GM21723 (cell line): ENCODE results near the gene FIGN.

ENCODE experiments used
- ATAC-seq: cut with Tn5 transposase; IDR thresholded peaks from one replicate; pipeline ENCODE4 v1.9.1; 2021; ENCODE audit warnings: mild to moderate bottlenecking, moderate library complexity; ENCODE audit not compliant: unreplicated experiment

The FIGN gene

DNA sequence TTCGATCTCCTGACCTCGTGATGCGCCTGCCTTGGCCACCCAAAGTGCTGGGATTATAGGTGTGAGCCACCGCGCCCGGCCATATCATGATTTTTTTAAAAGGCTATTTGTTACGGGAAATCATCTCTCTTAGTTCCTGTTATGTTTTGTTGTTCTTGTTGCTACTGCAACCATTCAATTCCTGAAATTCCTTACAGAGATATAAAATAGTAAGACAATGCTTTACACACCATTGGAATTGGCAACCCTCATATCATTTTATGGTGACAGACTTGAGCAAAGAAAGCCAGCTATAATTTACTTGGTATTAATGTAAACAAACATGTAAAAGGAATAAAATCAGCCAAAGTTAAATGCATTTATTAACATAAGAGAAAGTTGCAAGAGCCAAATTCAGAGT is 163.0 kb downstream of the FIGN start:
- ATAC-seq: no peak

DNA sequence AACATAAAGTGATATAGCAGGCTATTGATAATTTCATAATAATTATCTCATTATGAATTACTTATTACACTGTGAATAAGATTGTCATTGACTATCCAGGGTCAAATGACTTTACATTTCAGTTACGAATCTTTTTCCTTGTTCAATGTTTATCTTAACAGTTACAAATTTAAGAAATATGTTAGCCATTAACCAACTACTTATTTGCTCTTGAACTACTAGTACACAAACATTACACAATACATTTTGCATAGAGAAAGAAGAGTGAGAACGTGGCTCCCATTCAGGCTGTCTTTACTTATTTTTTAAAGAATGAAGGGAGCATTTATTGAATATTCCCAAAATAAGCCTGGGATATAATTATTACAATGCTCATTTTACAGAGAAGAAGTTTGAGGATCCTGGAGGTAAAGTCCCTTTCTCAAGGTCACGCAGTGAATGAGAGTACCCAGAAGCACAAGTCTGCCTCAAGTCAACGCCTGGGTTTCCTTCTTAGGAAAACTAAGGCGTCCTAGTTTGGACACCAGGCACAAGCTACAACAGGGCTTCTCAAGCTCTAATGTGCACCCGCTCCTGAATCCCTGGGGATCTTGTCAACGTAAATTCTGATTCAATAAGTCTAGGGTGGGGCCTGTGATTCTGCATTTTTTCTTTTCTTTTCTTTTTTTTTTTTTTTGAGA is 164.2 kb downstream of the FIGN start:
- ATAC-seq: no peak

DNA sequence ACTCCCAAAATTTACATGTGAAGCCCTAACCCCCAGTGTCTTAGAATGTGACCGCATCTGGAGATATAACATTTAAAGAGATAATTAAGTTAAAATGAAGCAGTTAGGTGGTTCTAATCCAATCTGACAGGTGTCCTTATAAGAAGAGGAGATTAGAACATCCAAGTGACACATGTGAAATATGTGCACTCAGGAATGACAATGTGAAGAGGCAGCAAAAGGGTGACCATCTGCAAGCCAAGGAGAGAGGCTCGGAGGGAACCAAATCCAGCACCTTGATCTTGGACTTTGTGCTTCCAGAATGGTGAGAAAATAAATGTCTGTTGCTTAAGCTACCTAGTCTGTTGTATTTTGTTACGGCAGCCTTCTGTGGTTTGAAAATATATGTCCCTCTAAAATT is 165.4 kb downstream of the FIGN start:
- no peak for ATAC-seq

DNA sequence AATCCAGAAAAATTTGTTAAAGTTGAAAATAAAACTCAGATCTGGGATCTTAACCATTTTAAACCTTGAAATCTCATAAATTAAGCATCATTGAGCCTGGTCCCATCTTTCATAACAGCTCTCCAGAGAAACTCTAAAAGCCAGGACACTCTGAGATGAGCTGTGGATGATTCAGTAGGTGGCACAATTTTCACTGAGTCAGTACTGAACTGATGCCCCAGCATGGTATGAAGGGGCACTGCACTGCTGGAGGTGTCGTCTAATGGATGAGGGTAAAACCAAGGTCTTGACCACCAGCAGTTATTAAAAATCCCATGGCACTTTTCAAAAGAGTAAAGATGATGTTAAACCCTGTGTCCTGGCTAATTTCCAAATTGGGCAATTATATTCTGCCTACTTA is 170.6 kb downstream of the FIGN start:
- no peak for ATAC-seq

DNA sequence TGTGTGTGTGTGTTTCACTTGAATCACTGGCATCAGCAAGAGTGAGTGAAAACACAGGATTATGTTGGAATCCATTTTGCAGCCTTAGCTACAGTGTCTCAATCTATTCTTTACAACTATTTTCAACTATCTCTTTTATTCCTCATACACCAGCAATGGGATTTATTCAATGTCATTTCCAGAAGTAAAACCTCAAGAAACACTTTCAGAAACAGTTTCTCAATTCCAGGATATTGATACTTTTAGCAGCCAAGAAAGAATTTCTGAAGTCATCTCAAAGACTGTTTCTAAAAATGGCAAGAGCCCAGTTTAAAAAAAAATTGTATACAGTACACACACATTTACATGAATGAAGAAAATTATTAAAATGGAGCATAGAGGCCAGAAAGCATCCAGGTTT is 171.6 kb downstream of the FIGN start:
- ATAC-seq: no peak

DNA sequence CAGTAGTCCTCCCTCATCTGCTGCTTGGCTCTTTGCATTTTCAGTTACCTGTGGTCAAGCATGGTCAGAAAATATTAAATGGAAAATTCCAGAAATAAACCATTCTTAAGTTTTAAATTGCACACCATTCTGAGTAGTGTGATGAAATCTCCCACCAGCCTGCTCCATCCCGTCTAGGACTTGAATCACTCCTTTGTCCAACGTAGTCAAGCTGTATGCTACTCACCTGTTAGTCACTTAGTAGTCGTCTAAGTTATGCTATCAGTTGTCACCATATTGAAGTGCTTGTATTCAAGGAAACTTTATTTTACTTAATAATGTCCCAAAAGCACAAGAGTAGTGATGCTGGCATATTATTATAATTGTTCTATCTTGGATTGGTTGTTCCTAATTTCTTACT is 172.5 kb downstream of the FIGN start:
- no peak for ATAC-seq

DNA sequence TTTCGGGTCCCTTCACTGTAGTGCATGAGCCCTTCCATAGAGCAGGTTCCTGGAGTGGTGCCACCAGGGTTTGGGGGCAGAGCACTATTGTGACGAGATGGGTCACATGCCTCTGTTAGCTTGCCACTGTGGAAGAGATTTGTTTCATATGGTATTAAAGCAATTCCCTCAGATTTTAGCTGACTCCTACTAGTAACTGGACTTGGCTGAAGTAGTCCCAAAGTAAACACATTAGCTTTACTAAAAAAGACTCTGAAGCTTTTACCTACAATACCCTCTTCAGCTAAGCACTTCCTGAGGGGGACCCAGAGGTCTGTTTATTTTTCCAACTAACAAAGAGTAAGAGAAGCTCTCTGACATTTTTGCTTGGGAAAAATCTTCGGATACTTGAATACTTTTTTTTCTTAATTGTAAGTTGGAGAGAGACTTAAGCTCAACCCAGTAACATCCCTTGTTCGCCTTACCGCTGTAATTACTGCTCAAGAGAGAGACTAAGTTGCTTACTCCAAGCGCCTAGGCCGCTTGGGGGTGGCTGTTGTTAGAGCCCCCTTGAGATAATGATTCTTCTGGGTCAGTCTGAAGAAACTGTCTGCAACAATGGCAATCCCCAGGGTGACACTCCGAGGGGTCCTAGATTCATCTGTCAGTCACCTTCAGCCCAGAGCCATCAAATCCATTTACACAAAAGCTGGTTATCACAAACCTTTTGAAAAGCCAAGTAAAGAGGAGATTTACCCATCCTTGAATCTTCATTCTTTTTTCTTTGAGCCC is 177.4 kb downstream of the FIGN start:
- ATAC-seq: no peak

DNA sequence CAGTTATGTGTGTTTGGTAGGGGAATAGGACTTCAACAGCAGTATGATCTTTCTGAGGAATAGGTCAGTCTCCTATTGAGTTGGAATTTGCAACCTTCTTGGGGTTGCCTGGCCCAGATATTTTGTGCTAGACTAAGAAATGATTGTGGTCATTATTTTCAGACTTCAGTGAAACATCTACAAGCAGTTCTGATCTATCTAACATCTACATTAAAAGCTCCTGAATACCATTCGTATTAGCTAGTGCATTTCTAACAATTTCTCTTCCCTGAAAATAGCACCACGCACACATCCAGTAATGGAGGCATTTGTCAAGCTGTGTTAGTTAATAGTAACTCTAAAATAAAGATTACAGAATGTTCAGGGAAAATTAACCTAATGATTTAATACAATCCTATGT is 179.3 kb downstream of the FIGN start:
- ATAC-seq: no peak

DNA sequence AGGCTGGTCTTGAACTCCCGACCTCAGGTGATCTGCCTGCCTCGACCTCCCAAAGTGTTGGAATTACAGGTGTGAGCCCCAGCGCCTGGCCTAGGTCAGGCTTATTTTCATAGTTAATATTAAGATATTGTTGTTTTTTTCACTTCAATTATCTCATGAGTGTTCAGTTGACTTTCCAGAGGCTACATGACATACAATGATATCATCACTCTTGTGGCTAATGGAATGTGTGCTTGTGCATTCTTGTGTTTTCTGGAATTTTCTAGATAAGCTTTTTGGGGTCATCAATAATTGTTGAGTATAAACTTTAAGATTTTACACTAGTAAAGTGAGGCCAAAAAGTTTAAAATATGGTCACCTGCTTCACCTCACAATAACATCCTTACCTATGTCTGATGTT is 180.9 kb downstream of the FIGN start:
- no peak for ATAC-seq

DNA sequence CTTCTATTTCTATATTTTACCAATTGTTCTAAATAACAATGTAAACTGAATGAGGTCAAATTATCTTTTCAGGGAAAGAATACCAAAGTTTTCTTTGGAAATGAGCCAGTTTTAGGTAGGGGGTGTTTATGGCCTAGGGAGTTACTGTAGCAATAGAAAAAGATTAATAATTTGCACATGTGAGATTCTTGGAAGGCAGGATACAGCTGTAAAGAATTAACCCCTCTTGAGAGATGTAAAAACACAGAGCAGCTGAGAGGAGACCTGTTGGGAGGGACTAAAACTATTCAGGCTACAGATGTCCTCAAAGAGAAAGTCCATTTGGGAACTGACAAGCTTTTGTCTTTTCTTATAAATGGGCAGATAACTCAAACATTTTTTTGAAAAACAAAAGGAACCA is 182.2 kb downstream of the FIGN start:
- no peak for ATAC-seq

DNA sequence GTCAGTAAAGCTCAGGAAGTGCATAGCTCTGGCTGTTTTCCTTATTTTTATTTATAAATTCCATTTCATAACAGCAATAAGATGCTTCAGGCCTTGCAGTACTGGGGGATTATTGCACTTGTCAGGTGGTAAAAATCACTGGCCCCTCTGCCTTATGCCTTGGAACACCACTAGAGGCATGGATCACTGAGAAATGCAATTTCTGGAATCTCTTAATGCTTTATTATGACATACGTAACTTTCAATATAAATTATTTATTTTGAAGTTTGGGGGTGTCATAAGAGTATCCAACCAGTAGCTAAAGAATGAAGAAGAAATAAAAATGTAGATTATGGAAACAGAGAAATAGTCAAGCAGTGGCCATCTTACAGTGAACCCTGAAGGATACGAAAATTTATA is 183.1 kb downstream of the FIGN start:
- ATAC-seq: no peak

DNA sequence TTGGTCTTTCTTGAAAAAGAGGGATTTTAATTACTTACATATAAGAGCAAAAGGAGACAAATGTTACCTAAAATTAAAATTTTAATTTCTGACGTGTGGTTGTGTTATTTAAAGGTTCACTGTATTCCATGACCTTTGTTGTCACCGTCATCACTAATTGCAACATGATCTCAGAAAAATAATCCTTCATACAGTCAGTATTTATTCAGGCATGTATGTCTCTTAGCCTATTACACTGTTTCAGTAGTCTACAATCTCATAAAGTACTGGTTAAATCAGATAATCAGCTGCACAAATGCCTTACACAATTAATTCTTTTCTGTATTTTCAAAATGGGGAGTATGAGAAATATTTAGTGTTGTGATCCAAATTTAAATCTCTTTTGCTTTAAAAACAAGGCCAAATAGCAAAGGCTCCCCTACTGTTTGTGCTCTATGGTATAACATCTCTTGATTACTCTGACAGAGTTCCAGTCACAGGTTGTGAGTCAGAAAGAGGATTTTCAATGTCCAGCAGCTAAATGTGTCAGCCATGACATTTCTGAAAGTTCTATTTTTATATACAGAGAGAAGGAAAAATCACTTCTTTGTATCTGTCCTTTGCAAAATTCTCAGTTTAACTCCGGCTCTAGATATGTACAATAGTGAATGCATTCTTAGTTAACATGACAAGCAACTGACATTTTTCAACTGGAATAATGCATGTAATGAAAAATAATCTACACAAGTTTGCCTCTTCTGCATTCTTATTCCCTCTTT is 184.0 kb downstream of the FIGN start:
- no peak for ATAC-seq

DNA sequence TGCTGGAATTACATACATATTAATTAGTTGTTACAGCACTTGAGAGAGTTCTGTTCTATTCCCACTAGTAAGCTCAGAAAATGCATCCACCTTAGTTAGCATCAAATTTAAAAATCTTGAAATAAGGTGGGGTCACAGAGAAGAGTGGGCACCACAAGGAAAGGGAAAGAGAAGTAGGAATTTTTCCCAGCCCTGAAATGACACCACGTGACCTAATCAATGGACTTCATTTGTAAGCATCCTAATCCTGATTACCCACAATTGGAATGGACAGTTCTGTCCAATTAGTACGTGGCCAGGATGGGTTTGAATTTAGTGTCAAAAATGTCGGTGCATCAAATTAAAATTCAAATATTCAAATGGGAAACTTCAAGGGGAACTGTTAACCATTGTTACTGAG is 186.8 kb downstream of the FIGN start:
- ATAC-seq: no peak
